Stimulated activated CD4-positive, alpha-beta T cell treated with anti-CD3 and anti-CD28 coated beads, Interleukin-1b, Interleukin-23, amount 100 ng/mL, for 48 hours (primary cell): ENCODE data around the gene HOXD9.

ENCODE experiments used
- DNase-seq: peaks from one replicate; pipeline ENCODE4 v3.0.0-alpha.2; 2020

The HOXD9 gene

GRCh38 chr2:176085861-176086771, 36.4 kb upstream of the HOXD9 start:
- DNase-seq, result no peak

GRCh38 chr2:176087330-176088047, 35.0 kb upstream of the HOXD9 start:
- DNase-seq, result no peak

GRCh38 chr2:176088048-176088936, 34.2 kb upstream of the HOXD9 start:
- no peak for DNase-seq

- no peak for DNase-seq
Observed at GRCh38 chr2:176088937-176089842, 33.3 kb upstream of the HOXD9 start.

GRCh38 chr2:176089843-176090395, 32.6 kb upstream of the HOXD9 start:
- DNase-seq, result no peak

GRCh38 chr2:176090862-176091261, 31.7 kb upstream of the HOXD9 start:
- DNase-seq, result no peak

GRCh38 chr2:176091329-176092258, 30.9 kb upstream of the HOXD9 start:
- DNase-seq, result no peak

- no peak for DNase-seq
Observed at GRCh38 chr2:176092270-176093144, 30.0 kb upstream of the HOXD9 start, which contains the start of gene HOXD13. HOXD13 (plus strand) TSS chr2:176092721; CDS start chr2:176092891, 170 bp downstream.

GRCh38 chr2:176093145-176093897, 29.2 kb upstream of the HOXD9 start:
- DNase-seq, result no peak

GRCh38 chr2:176093898-176094249, 28.6 kb upstream of the HOXD9 start:
- no peak for DNase-seq

GRCh38 chr2:176094349-176094748, 28.2 kb upstream of the HOXD9 start:
- DNase-seq, result no peak

GRCh38 chr2:176095421-176095820, 27.1 kb upstream of the HOXD9 start:
- DNase-seq, result no peak

GRCh38 chr2:176096243-176096985, 26.1 kb upstream of the HOXD9 start:
- DNase-seq, result no peak

- DNase-seq, result peak; percentile 57
Observed at GRCh38 chr2:176096986-176097819, 25.3 kb upstream of the HOXD9 start.

- DNase-seq, result no peak
Observed at GRCh38 chr2:176097820-176098365, 24.6 kb upstream of the HOXD9 start.

GRCh38 chr2:176098366-176099158, 24.0 kb upstream of the HOXD9 start:
- DNase-seq, result no peak
